PFSK-1 (cell line): Measurements from ENCODE around the gene LIF.
A peak's percentile ranks its signal among the peaks of the same experiment; 100 is the strongest.

ENCODE experiments used
- POLR2AphosphoS5 ChIP-seq: IDR thresholded peaks from 2 replicates; pipeline ENCODE4 v1.6.1; 2012; ENCODE audit warnings: low read depth, mild to moderate bottlenecking, control low read depth, low read length, moderate library complexity
- REST ChIP-seq, 2 experiments: IDR thresholded peaks; 2 replicates each; pipeline versions ENCODE4 v1.6.1 to v1.8.0; 2011 to 2012; ENCODE audit warnings: low read depth in 2 of 2, low read length in 2 of 2, control low read depth in 1 of 2, inconsistent platforms in 1 of 2, mild to moderate bottlenecking in 1 of 2, moderate library complexity in 1 of 2; ENCODE audit not compliant: insufficient read depth in 1 of 2
- SIN3A ChIP-seq: IDR thresholded peaks from 2 replicates; pipeline ENCODE4 v1.6.1; 2012; ENCODE audit warnings: mild to moderate bottlenecking, low read length, moderate library complexity, borderline replicate concordance; ENCODE audit not compliant: insufficient read depth
- TAF1 ChIP-seq: IDR thresholded peaks from 2 replicates; pipeline ENCODE4 v1.6.1; 2012; ENCODE audit warnings: low read length, control low read depth, borderline replicate concordance; ENCODE audit not compliant: insufficient read depth

DNA sequence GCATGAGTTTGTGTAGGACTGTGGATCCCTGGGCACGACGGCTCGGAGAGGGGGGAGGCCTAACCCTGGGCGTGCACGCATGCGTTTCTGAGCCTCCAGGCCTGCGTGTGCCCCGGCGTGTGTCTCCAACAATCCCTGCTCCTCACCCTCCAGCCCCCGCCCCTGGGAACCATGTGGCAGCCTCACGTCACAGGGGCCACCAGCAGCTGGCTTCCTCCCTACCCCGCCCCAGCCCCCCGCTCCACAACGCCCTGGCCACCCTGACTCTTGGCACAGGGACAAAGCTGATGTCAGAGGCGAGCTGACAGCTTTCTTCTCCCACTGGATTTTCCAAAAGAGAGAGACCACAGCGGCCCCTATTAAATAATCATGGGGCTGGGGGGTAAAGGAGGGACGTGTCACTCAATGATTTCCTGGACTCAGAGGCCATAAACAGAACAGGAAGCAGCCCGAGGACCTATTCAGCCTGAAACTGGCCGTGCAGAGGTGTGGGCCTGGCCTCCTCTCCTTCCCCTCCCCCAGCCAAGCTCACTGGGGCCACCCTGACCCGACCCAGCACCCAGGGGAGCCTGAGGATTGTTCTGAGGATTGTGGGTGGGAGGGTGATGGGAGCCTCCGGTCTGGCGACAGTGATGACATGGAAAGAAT is 6.8 kb upstream of the LIF start:
- TF ChIP-seq POLR2AphosphoS5 (no peak), REST (IDR thresholded peaks at IDR 0.05; ENCODE audit: insufficient read depth in 1 of 2, low read depth in 2 of 2, low read length in 2 of 2) (0 out of 4 replicates have a peak, but pooled peaks of 1 of the 2 experiments have one; percentile 8), SIN3A (no peak), TAF1 (no peak)
